ENCODE results near the gene PLA1A.

The PLA1A gene

GRCh38 chr3:119555929-119556328 is 41.8 kb upstream of the PLA1A start:
- no peaks in the 10 kb centered on the region for H3K9me3 ChIP-seq (replicated peaks in 1 of 2; ENCODE audit: control insufficient read depth in 2 of 2, insufficient read depth in 1 of 2, low read depth in 1 of 2, low read length in 2 of 2)
- WGBS, 2 donors (ENCODE audit: extremely low coverage in 2 of 2, insufficient read length in 2 of 2, insufficient replicate concordance in 1 of 2): no CpG with 5 or more reads among the region's 1 CpG

GRCh38 chr3:119557192-119557876 is 40.4 kb upstream of the PLA1A start:
- Histone ChIP-seq H4K8ac (ENCODE audit: low read depth, low read length) (no peak overlapping the region), H3K9ac (ENCODE audit: low read depth, low read length, poor library complexity) (no peak overlapping the region), H2BK12ac (ENCODE audit: low read length) (no peak overlapping the region), H2BK120ac (ENCODE audit: low read depth, low read length) (no peak overlapping the region), H2BK15ac (ENCODE audit: low read length) (no peak overlapping the region), H2BK5ac (ENCODE audit: low read length) (no peak overlapping the region), H3K9me3 (replicated peaks in 1 of 2; ENCODE audit: control insufficient read depth in 2 of 2, insufficient read depth in 1 of 2, low read depth in 1 of 2, low read length in 2 of 2) (no peaks in the 10 kb centered on the region), H3K18ac (ENCODE audit: low read length) (no peak overlapping the region), H3K27ac (replicated peaks; ENCODE audit: low read length) (no peak overlapping the region), H3K27me3 (ENCODE audit: control insufficient read depth in 3 of 3, insufficient read depth in 3 of 3, low read depth in 1 of 3, low read length in 3 of 3) (peaks cover 0 to 31% (median 0%) of the 10 kb centered on the region in 3 experiments), H3K14ac (ENCODE audit: low read length) (no peak overlapping the region), H2AK5ac (ENCODE audit: low read depth, low read length) (no peak overlapping the region), H2AFZ (ENCODE audit: low read length) (no peak overlapping the region), H3K4ac (ENCODE audit: low read length) (no peak overlapping the region), H3K79me1 (ENCODE audit: low read depth, low read length) (no peaks in the 10 kb centered on the region), H3K4me2 (ENCODE audit: insufficient read depth, low read length, poor library complexity, severe bottlenecking) (no peak overlapping the region), H3K23ac (ENCODE audit: low read depth, low read length, poor library complexity) (no peak overlapping the region), H3K4me3 (ENCODE audit: low read length in 2 of 2) (no peak overlapping the region), H4K91ac (ENCODE audit: low read depth, low read length, poor library complexity) (no peak overlapping the region), H3K36me3 (replicated peaks in 1 of 2; ENCODE audit: control insufficient read depth in 2 of 2, insufficient read depth in 2 of 2, low read length in 2 of 2) (no peaks in the 10 kb centered on the region), H3K4me1 (ENCODE audit: control insufficient read depth in 2 of 2, insufficient read depth in 1 of 2, low read depth in 1 of 2, low read length in 2 of 2) (no peaks in the 10 kb centered on the region)
- no CpG with 5 or more reads among the region's 7 CpGs for WGBS, 2 donors (ENCODE audit: extremely low coverage in 2 of 2, insufficient read length in 2 of 2, insufficient replicate concordance in 1 of 2)
- DNase-seq (ENCODE audit: low spot score): no peak

More at GRCh38 chr3:119555929-119556328, 41.8 kb upstream of the PLA1A start:
- H2AFZ ChIP-seq (ENCODE audit: low read length): no peak overlapping the region
- no peak overlapping the region for H2BK15ac ChIP-seq (ENCODE audit: low read length)
- H3K27me3 ChIP-seq (ENCODE audit: control insufficient read depth in 3 of 3, insufficient read depth in 3 of 3, low read depth in 1 of 3, low read length in 3 of 3): peaks cover 0 to 31% (median 0%) of the 10 kb centered on the region in 3 experiments
- H3K9ac ChIP-seq (ENCODE audit: low read depth, low read length, poor library complexity): no peak overlapping the region
- H2BK12ac ChIP-seq (ENCODE audit: low read length): no peak overlapping the region
- DNase-seq (ENCODE audit: low spot score): no peak
- no peak overlapping the region for H2BK5ac ChIP-seq (ENCODE audit: low read length)
- H3K4me1 ChIP-seq (ENCODE audit: control insufficient read depth in 2 of 2, insufficient read depth in 1 of 2, low read depth in 1 of 2, low read length in 2 of 2): no peaks in the 10 kb centered on the region
- no peaks in the 10 kb centered on the region for H3K36me3 ChIP-seq (replicated peaks in 1 of 2; ENCODE audit: control insufficient read depth in 2 of 2, insufficient read depth in 2 of 2, low read length in 2 of 2)
- H3K4me3 ChIP-seq (ENCODE audit: low read length in 2 of 2): no peak overlapping the region
- no peak overlapping the region for H3K23ac ChIP-seq (ENCODE audit: low read depth, low read length, poor library complexity)
- no peak overlapping the region for H3K27ac ChIP-seq (replicated peaks; ENCODE audit: low read length)
- H3K79me1 ChIP-seq (ENCODE audit: low read depth, low read length): no peaks in the 10 kb centered on the region
- H3K4ac ChIP-seq (ENCODE audit: low read length): no peak overlapping the region
- no peak overlapping the region for H3K18ac ChIP-seq (ENCODE audit: low read length)
- H2BK120ac ChIP-seq (ENCODE audit: low read depth, low read length): no peak overlapping the region
- H3K14ac ChIP-seq (ENCODE audit: low read length): no peak overlapping the region
- H4K91ac ChIP-seq (ENCODE audit: low read depth, low read length, poor library complexity): no peak overlapping the region
- no peak overlapping the region for H3K4me2 ChIP-seq (ENCODE audit: insufficient read depth, low read length, poor library complexity, severe bottlenecking)
- no peak overlapping the region for H4K8ac ChIP-seq (ENCODE audit: low read depth, low read length)
- H2AK5ac ChIP-seq (ENCODE audit: low read depth, low read length): no peak overlapping the region

GRCh38 chr3:119557877-119558269 is 39.8 kb upstream of the PLA1A start:
- Histone ChIP-seq H2AFZ (ENCODE audit: low read length) (no peak overlapping the region), H3K9me3 (replicated peaks in 1 of 2; ENCODE audit: control insufficient read depth in 2 of 2, insufficient read depth in 1 of 2, low read depth in 1 of 2, low read length in 2 of 2) (no peaks in the 10 kb centered on the region), H2BK120ac (ENCODE audit: low read depth, low read length) (no peak overlapping the region), H4K91ac (ENCODE audit: low read depth, low read length, poor library complexity) (no peak overlapping the region), H3K4me2 (ENCODE audit: insufficient read depth, low read length, poor library complexity, severe bottlenecking) (no peak overlapping the region), H2BK15ac (ENCODE audit: low read length) (no peak overlapping the region), H3K23ac (ENCODE audit: low read depth, low read length, poor library complexity) (no peak overlapping the region), H3K27me3 (ENCODE audit: control insufficient read depth in 3 of 3, insufficient read depth in 3 of 3, low read depth in 1 of 3, low read length in 3 of 3) (peaks cover 0 to 31% (median 0%) of the 10 kb centered on the region in 3 experiments), H3K9ac (ENCODE audit: low read depth, low read length, poor library complexity) (no peak overlapping the region), H3K36me3 (replicated peaks in 1 of 2; ENCODE audit: control insufficient read depth in 2 of 2, insufficient read depth in 2 of 2, low read length in 2 of 2) (no peaks in the 10 kb centered on the region), H3K4me3 (ENCODE audit: low read length in 2 of 2) (no peak overlapping the region), H4K8ac (ENCODE audit: low read depth, low read length) (no peak overlapping the region), H2BK5ac (ENCODE audit: low read length) (no peak overlapping the region), H2AK5ac (ENCODE audit: low read depth, low read length) (no peak overlapping the region), H3K18ac (ENCODE audit: low read length) (no peak overlapping the region), H3K79me1 (ENCODE audit: low read depth, low read length) (no peaks in the 10 kb centered on the region), H3K4ac (ENCODE audit: low read length) (no peak overlapping the region), H2BK12ac (ENCODE audit: low read length) (no peak overlapping the region), H3K14ac (ENCODE audit: low read length) (no peak overlapping the region), H3K4me1 (ENCODE audit: control insufficient read depth in 2 of 2, insufficient read depth in 1 of 2, low read depth in 1 of 2, low read length in 2 of 2) (no peaks in the 10 kb centered on the region), H3K27ac (replicated peaks; ENCODE audit: low read length) (no peak overlapping the region)
- no CpG with 5 or more reads among the region's 3 CpGs for WGBS, 2 donors (ENCODE audit: extremely low coverage in 2 of 2, insufficient read length in 2 of 2, insufficient replicate concordance in 1 of 2)
- no peak for DNase-seq (ENCODE audit: low spot score)

- H3K27me3 ChIP-seq (ENCODE audit: control insufficient read depth in 3 of 3, insufficient read depth in 3 of 3, low read depth in 1 of 3, low read length in 3 of 3): peaks cover 0 to 31% (median 0%) of the 10 kb centered on the region in 3 experiments
- H2BK12ac ChIP-seq (ENCODE audit: low read length): no peak overlapping the region
- H3K4me1 ChIP-seq (ENCODE audit: control insufficient read depth in 2 of 2, insufficient read depth in 1 of 2, low read depth in 1 of 2, low read length in 2 of 2): no peaks in the 10 kb centered on the region
- no peak overlapping the region for H4K91ac ChIP-seq (ENCODE audit: low read depth, low read length, poor library complexity)
- H2AFZ ChIP-seq (ENCODE audit: low read length): no peak overlapping the region
- H2BK5ac ChIP-seq (ENCODE audit: low read length): no peak overlapping the region
- no peak overlapping the region for H3K4ac ChIP-seq (ENCODE audit: low read length)
- no peak for DNase-seq (ENCODE audit: low spot score)
- H3K18ac ChIP-seq (ENCODE audit: low read length): no peak overlapping the region
- no peak overlapping the region for H2BK120ac ChIP-seq (ENCODE audit: low read depth, low read length)
- H3K14ac ChIP-seq (ENCODE audit: low read length): no peak overlapping the region
- H3K9ac ChIP-seq (ENCODE audit: low read depth, low read length, poor library complexity): no peak overlapping the region
- no peaks in the 10 kb centered on the region for H3K79me1 ChIP-seq (ENCODE audit: low read depth, low read length)
- no peak overlapping the region for H2BK15ac ChIP-seq (ENCODE audit: low read length)
- WGBS, 2 donors (ENCODE audit: extremely low coverage in 2 of 2, insufficient read length in 2 of 2, insufficient replicate concordance in 1 of 2): no CpG with 5 or more reads among the region's 9 CpGs
- H3K9me3 ChIP-seq (replicated peaks in 1 of 2; ENCODE audit: control insufficient read depth in 2 of 2, insufficient read depth in 1 of 2, low read depth in 1 of 2, low read length in 2 of 2): no peaks in the 10 kb centered on the region
- no peak overlapping the region for H4K8ac ChIP-seq (ENCODE audit: low read depth, low read length)
- no peak overlapping the region for H3K4me2 ChIP-seq (ENCODE audit: insufficient read depth, low read length, poor library complexity, severe bottlenecking)
- H3K4me3 ChIP-seq (ENCODE audit: low read length in 2 of 2): no peak overlapping the region
- no peaks in the 10 kb centered on the region for H3K36me3 ChIP-seq (replicated peaks in 1 of 2; ENCODE audit: control insufficient read depth in 2 of 2, insufficient read depth in 2 of 2, low read length in 2 of 2)
- H3K23ac ChIP-seq (ENCODE audit: low read depth, low read length, poor library complexity): no peak overlapping the region
- no peak overlapping the region for H3K27ac ChIP-seq (replicated peaks; ENCODE audit: low read length)
- no peak overlapping the region for H2AK5ac ChIP-seq (ENCODE audit: low read depth, low read length)
These were observed 38.9 kb upstream of the PLA1A start for GRCh38 chr3:119558626-119559317.

Data from neuronal stem cell (in vitro differentiated cells).